HepG2 (cell line): ENCODE results near the gene DPCD. TPM values are rescaled to one million over a fixed set of nuclear protein-coding genes. Genes with fewer than 3 reads are reported as not detected.

Experiments
- ARNT ChIP-seq: fragments of 450-650 bp; IDR thresholded peaks from 2 replicates; pipeline ENCODE4 v1.6.1; 2017
- BRCA1 ChIP-seq: sonication (generic); formaldehyde crosslinking; IDR thresholded peaks from 2 replicates; pipeline ENCODE4 v1.4.0; 2020; ENCODE audit warnings: missing genetic modification reagents
- ELF3 ChIP-seq: IDR thresholded peaks from 2 replicates; pipeline ENCODE4 v1.6.1; 2016; ENCODE audit warnings: missing genetic modification reagents, missing compliant biosample characterization
- ETV5 ChIP-seq: IDR thresholded peaks from 2 replicates; pipeline ENCODE4 v1.6.1; 2018; ENCODE audit warnings: missing biosample characterization, missing genetic modification reagents, inconsistent platforms, borderline replicate concordance
- ISL2 ChIP-seq: sonication (generic); formaldehyde crosslinking; IDR thresholded peaks from 2 replicates; pipeline ENCODE4 v1.5.0; 2020; ENCODE audit warnings: missing genetic modification reagents
- MAF1 ChIP-seq: sonication (generic); formaldehyde crosslinking; IDR thresholded peaks from 2 replicates; pipeline ENCODE4 v1.5.0; 2020; ENCODE audit warnings: missing genetic modification reagents, borderline replicate concordance
- MTA1 ChIP-seq: sonication (generic); formaldehyde crosslinking; IDR thresholded peaks from 2 replicates; pipeline ENCODE4 v1.4.0; 2020; ENCODE audit warnings: missing genetic modification reagents, mild to moderate bottlenecking, borderline replicate concordance
- NFE2L1 ChIP-seq: sonication (generic); formaldehyde crosslinking; IDR thresholded peaks from 2 replicates; pipeline ENCODE4 v1.4.0; 2020; ENCODE audit warnings: missing genetic modification reagents, mild to moderate bottlenecking, borderline replicate concordance
- SP5 ChIP-seq: IDR thresholded peaks from 2 replicates; pipeline ENCODE4 v1.6.1; 2016; ENCODE audit warnings: low read depth, borderline replicate concordance
- ZNF564 ChIP-seq: sonication (generic); formaldehyde crosslinking; IDR thresholded peaks from 2 replicates; pipeline ENCODE4 v1.8.1; 2023; ENCODE audit warnings: mild to moderate bottlenecking, missing genetic modification reagents
- polyA plus RNA-seq, 8 experiments: library from polyadenylated mRNA; depleted of rRNA in 3 of 8; stranded (reverse) in 7 of 8; unstranded in 1 of 8; fragments of >200 nt; fragmentation: Illumina TruSeq in 4 of 8; extraction: Trizol in 4 of 8; gene quantifications; 2 replicates each; pipeline versions ENCODE4 v1.2.1 to v1.2.3, GENCODE V29; 2011 to 2016; ENCODE audit warnings: low read depth in 4 of 8, missing spikeins in 1 of 8, mixed read lengths in 1 of 8; ENCODE audit not compliant: insufficient read depth in 1 of 8
- total RNA-seq, 5 experiments: library from RNA; depleted of rRNA; stranded (reverse); fragments of >200 nt; fragmentation: Illumina TruSeq; extraction: Trizol; gene quantifications; 2 replicates each; pipeline ENCODE4 v1.2.3, GENCODE V29; 2016; ENCODE audit warnings: low read depth in 1 of 5
- TF ChIP-seq, protein P1 (sequence below): sonication (generic); formaldehyde crosslinking; IDR thresholded peaks from 2 replicates; pipeline ENCODE4 v1.4.0; 2020; ENCODE audit warnings: missing genetic modification reagents, borderline replicate concordance
- TF ChIP-seq, protein P2 (sequence below): sonication (generic); formaldehyde crosslinking; IDR thresholded peaks from 2 replicates; pipeline ENCODE4 v1.4.0; 2020; ENCODE audit warnings: mild to moderate bottlenecking, missing genetic modification reagents

The DPCD gene
- total and polyA plus RNA-seq, 2 of the 13 experiments (the other 11 are each of a cell fraction or from before 2014, with no cell fraction given), result 25.2 to 27.0 TPM

DNA sequence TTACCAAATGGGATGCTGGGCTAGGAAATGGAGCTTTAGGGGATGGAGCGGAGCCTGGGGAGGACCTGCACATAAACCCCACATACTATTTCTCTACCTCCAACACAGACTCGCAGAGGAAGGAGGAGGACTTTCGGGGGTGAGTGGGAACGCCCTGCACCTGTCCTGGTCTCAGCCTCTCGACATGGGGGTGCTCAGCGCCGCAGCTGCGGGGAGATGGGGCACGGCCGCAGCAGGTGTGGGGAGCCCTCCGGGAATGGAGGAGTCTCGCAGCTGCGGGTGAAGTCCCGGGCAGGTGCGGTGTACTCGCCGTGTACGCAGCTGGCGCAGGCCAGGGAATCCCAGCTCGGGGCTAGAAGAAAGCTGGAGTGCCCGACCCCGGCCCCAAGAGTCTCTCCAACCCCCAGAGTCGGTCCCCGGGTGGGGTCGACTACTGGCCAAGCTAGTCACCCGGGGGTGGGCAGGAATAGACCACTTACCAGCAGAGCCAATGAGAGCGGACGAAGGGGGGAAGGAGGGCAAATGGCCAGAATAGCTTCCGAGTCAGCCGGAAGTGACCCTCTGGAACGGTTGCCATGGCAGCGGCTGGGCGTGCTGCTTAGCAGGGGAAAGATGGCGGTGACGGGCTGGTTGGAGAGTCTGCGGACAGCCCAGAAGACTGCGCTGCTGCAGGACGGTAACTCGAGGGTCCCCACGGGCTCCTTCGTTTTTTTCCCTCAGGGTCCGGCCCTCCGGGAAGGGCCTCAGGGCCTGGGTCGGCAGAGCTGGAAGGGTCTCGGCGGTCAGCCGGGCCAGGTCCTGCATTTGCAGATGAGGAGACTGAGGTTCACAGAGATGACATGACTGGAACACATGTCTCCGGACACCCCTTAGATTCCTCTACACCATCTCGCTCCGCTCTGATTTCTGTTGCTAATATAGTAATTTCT lies at the start of gene DPCD, which contains the start of gene POLL (continued):
- TF ChIP-seq, protein P1, sequence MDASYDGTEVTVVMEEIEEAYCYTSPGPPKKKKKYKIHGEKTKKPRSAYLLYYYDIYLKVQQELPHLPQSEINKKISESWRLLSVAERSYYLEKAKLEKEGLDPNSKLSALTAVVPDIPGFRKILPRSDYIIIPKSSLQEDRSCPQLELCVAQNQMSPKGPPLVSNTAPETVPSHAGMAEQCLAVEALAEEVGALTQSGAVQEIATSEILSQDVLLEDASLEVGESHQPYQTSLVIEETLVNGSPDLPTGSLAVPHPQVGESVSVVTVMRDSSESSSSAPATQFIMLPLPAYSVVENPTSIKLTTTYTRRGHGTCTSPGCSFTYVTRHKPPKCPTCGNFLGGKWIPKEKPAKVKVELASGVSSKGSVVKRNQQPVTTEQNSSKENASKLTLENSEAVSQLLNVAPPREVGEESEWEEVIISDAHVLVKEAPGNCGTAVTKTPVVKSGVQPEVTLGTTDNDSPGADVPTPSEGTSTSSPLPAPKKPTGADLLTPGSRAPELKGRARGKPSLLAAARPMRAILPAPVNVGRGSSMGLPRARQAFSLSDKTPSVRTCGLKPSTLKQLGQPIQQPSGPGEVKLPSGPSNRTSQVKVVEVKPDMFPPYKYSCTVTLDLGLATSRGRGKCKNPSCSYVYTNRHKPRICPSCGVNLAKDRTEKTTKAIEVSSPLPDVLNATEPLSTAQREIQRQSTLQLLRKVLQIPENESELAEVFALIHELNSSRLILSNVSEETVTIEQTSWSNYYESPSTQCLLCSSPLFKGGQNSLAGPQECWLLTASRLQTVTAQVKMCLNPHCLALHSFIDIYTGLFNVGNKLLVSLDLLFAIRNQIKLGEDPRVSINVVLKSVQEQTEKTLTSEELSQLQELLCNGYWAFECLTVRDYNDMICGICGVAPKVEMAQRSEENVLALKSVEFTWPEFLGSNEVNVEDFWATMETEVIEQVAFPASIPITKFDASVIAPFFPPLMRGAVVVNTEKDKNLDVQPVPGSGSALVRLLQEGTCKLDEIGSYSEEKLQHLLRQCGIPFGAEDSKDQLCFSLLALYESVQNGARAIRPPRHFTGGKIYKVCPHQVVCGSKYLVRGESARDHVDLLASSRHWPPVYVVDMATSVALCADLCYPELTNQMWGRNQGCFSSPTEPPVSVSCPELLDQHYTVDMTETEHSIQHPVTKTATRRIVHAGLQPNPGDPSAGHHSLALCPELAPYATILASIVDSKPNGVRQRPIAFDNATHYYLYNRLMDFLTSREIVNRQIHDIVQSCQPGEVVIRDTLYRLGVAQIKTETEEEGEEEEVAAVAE (CRISPR knock-in tag), result peak; percentile 84
- TF ChIP-seq, protein P2, sequence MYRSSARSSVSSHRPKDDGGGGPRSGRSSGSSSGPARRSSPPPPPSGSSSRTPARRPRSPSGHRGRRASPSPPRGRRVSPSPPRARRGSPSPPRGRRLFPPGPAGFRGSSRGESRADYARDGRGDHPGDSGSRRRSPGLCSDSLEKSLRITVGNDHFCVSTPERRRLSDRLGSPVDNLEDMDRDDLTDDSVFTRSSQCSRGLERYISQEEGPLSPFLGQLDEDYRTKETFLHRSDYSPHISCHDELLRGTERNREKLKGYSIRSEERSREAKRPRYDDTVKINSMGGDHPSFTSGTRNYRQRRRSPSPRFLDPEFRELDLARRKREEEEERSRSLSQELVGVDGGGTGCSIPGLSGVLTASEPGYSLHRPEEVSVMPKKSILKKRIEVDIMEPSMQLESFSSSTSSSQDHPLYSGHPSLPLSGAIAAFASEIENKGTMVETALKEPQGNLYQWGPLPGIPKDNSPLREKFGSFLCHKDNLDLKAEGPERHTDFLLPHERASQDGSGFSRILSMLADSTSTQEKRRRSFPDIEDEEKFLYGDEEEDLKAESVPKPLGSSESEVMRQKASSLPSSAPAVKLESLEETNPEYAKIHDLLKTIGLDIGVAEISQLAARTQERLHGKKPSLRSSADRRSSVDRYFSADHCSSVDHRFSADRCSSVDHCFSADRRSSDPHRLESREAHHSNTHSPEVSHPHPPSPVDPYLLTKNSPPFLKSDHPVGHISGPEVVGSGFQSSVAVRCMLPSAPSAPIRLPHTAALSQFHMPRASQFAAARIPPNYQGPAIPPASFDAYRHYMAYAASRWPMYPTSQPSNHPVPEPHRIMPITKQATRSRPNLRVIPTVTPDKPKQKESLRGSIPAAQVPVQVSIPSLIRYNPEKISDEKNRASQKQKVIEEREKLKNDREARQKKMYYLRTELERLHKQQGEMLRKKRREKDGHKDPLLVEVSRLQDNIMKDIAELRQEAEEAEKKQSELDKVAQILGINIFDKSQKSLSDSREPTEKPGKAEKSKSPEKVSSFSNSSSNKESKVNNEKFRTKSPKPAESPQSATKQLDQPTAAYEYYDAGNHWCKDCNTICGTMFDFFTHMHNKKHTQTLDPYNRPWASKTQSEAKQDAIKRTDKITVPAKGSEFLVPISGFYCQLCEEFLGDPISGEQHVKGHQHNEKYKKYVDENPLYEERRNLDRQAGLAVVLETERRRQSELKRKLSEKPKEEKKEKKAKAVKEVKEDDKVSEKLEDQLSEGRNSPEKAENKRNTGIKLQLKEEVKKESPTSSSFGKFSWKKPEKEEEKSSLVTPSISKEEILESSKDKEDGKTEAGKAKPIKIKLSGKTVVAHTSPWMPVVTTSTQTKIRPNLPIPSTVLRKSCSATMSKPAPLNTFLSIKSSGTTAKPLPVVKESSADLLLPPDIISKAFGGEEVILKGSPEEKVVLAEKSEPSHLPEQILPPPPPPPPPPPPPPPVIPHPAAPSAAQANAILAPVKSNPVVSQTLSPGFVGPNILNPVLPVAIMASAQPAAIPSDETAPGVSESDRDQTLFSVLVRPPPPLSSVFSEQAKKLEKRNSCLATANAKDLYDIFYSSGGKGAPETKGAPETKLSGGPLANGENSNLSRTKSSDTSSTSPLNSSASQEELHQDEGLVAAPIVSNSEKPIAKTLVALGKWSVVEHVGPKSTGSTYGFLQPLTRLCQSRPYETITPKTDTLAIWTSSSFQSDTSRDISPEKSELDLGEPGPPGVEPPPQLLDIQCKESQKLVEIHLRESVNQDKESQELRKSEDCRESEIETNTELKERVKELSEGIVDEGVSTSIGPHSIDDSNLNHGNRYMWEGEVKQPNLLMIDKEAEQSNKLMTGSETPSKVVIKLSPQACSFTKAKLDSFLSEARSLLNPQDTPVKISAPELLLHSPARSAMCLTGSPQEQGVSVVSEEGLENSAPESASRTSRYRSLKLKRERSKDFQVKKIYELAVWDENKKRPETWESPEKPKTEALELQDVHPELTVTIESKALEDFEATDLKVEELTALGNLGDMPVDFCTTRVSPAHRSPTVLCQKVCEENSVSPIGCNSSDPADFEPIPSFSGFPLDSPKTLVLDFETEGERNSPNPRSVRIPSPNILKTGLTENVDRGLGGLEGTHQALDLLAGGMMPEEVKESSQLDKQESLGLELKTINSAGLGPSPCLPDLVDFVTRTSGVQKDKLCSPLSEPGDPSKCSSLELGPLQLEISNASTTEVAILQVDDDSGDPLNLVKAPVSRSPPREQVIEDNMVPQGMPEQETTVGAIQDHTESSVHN (CRISPR knock-in tag), result 0 out of 2 replicates have a peak, but pooled peaks have one; percentile 21
- TF ChIP-seq BRCA1 (CRISPR knock-in tag) (0 out of 2 replicates have a peak, but pooled peaks have one; percentile 61), MAF1 (CRISPR knock-in tag) (no peak), ISL2 (peak; percentile 38; the same call in 1 of the 2 replicates), ZNF564 (0 out of 2 replicates have a peak, but pooled peaks have one; percentile 27), SP5 (CRISPR knock-in tag) (peak; percentile 18; the same call in 1 of the 2 replicates), NFE2L1 (CRISPR knock-in tag) (no peak), MTA1 (CRISPR knock-in tag) (peak; percentile 56; the same call in 1 of the 2 replicates), ARNT (no peak), ELF3 (CRISPR knock-in tag) (peak; percentile 46; the same call in 1 of the 2 replicates), ETV5 (CRISPR knock-in tag) (peak; percentile 68)
